Activated CD4-positive, alpha-beta memory T cell treated with anti-CD3 and anti-CD28 coated beads, Interleukin-2, amount 10 ng/mL, durations not matched to agents 7 days and 5 days (primary cell): ENCODE data around the gene ALDH3A2. TPM values are rescaled to one million over a fixed set of nuclear protein-coding genes. Genes with fewer than 3 reads are reported as not detected.

Experiments
- CTCF ChIA-PET: fragments of 350-600 bp; sonication (Branson Sonifier 250); formaldehyde crosslinking; loops from one replicate; lab custom pipeline; 2021; ENCODE audit warnings: antibody characterized with exemption, inconsistent platforms; lab: Charles Lee
- POLR2A ChIA-PET: fragments of 350-600 bp; sonication (Branson Sonifier 250); formaldehyde crosslinking; loops from one replicate; lab custom pipeline; 2021; ENCODE audit warnings: antibody characterized with exemption; lab: Charles Lee
- DNase-seq: peaks from one replicate; pipeline ENCODE4 v3.0.0-alpha.2; 2020
- H3K27ac Mint-ChIP-seq: one replicate; pipeline ENCODE4 v1.8.0; 2021; ENCODE audit warnings: mild to moderate bottlenecking, mixed read lengths
- H3K27me3 Mint-ChIP-seq: one replicate; pipeline ENCODE4 v1.8.0; 2021; ENCODE audit warnings: mixed read lengths
- H3K36me3 Mint-ChIP-seq: one replicate; pipeline ENCODE4 v1.8.0; 2021; ENCODE audit warnings: low read depth, mixed read lengths
- H3K4me1 Mint-ChIP-seq: one replicate; pipeline ENCODE4 v1.8.0; 2021; ENCODE audit warnings: mixed read lengths
- H3K4me3 Mint-ChIP-seq: one replicate; pipeline ENCODE4 v1.8.0; 2021; ENCODE audit warnings: mild to moderate bottlenecking, mixed read lengths
- H3K9me3 Mint-ChIP-seq: one replicate; pipeline ENCODE4 v1.8.0; 2021; ENCODE audit warnings: mixed read lengths
- total RNA-seq, 2 experiments: library from RNA; stranded (reverse); gene quantifications; one replicate each; pipeline ENCODE4 v1.2.3, GENCODE V29; 2021

ALDH3A2 gene
- total RNA-seq, 2 experiments from 2014 or later: 19.7 to 23.1 TPM

DNA sequence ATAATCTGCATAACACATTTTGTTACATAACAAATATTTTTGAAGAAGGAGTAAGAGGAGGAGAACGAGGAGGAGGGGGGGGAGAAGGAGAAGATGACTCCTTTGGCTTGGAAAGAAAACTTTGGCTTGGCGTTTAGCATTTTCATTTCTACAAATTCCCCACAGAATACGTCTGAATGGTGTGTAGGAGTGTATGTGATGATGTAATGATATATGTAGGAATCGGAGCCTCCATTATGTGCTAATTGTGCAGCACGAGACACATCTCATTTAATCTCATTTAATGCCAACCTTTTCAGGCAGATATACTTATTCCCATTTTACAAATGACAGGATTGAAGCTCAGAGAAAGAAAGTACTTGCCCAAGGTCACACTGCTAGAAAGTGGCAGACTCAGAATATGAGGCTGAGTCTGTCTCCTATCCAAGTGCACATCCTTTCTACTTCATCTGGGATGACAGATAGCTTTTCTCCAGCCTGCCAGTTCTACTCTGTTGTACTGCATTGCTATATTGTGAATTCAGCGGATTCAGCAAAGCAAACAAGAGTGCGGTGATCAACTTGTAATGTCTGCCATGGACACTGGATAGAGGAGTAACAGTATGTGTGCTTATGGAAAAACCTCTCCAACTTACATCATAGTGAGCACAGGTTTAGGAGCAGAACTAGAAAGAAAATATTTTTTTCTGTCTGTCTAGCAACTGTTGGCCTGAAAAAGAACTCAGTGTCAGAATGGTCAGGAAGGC lies 78.3 kb downstream of the ALDH3A2 start:
- peaks cover 12% of the 10 kb centered on the region for H3K4me1 Mint-ChIP-seq
- no peak for DNase-seq
- no peak overlapping the region for H3K27ac Mint-ChIP-seq
- no peaks in the 10 kb centered on the region for H3K36me3 Mint-ChIP-seq
- H3K27me3 Mint-ChIP-seq: peaks cover 7% of the 10 kb centered on the region
- POLR2A ChIA-PET: no interaction called here
- no peaks in the 10 kb centered on the region for H3K9me3 Mint-ChIP-seq
- no peak overlapping the region for H3K4me3 Mint-ChIP-seq
- CTCF ChIA-PET: interaction anchor here (1.3 to 2.1 kb wide), 2 partner anchors 36 to 40 kb away, joined by 3 to 5 read pairs; no protein-coding TSS in a partner anchor

Other genes with a start within 250 kb of the ALDH3A2 start
- under 1 TPM; 0.58 to 0.60 TPM for gene RNF112, start 237.5 kb upstream of the ALDH3A2 start, total RNA-seq
- under 1 TPM; 0.28 to 0.45 TPM for gene SLC47A1, start 114.9 kb upstream of the ALDH3A2 start, total RNA-seq
- not detected for gene SLC47A2, start 67.8 kb downstream of the ALDH3A2 start, total RNA-seq
- gene ALDH3A1, start 99.5 kb downstream of the ALDH3A2 start, total RNA-seq: not detected
- gene ULK2, start 219.2 kb downstream of the ALDH3A2 start, total RNA-seq: 10 to 100 TPM; 14.4 to 17.2 TPM